HS-5 (cell line): ENCODE results near the gene WASHC1.
"Not testable (repeated sequence)": the region's sequence is repeated elsewhere in the genome, so short reads cannot be mapped to it uniquely, and the experiment has no call there.

Experiments used
- DNase-seq: peaks from one replicate; pipeline ENCODE4 v3.0.0-alpha.2; 2012; ENCODE audit warnings: low read depth

Gene WASHC1

GRCh38 chr9:29356-29755 lies at the start of gene WASHC1:
WASHC1 (minus strand) TSS chr9:29456; CDS start chr9:24999, 4,457 bp downstream.
- not testable (repeated sequence) for DNase-seq

GRCh38 chr9:78333-78732 lies 49.1 kb upstream of the WASHC1 start:
- not testable (repeated sequence) for DNase-seq

- not testable (repeated sequence) for DNase-seq
These were observed 47.1 kb upstream of the WASHC1 start for GRCh38 chr9:76389-76788.

GRCh38 chr9:73900-74525 lies 44.8 kb upstream of the WASHC1 start:
- DNase-seq, result not testable (repeated sequence)

GRCh38 chr9:73076-73899 lies 44.0 kb upstream of the WASHC1 start:
- not testable (repeated sequence) for DNase-seq

- not testable (repeated sequence) for DNase-seq
These were observed 33.9 kb upstream of the WASHC1 start for GRCh38 chr9:63031-63629.

GRCh38 chr9:52678-53077 lies 23.4 kb upstream of the WASHC1 start:
- DNase-seq, result peak; percentile 14

- not testable (repeated sequence) for DNase-seq
These were observed 19.1 kb upstream of the WASHC1 start for GRCh38 chr9:48190-48842.

- DNase-seq, result not testable (repeated sequence)
These were observed 17.5 kb upstream of the WASHC1 start for GRCh38 chr9:46639-47271.

- not testable (repeated sequence) for DNase-seq
These were observed 16.9 kb upstream of the WASHC1 start for GRCh38 chr9:46164-46563.

GRCh38 chr9:45180-45878 lies 16.1 kb upstream of the WASHC1 start:
- DNase-seq, result not testable (repeated sequence)

GRCh38 chr9:44416-44815 lies 15.2 kb upstream of the WASHC1 start:
- DNase-seq, result peak; percentile 15

GRCh38 chr9:43636-44035 lies 14.4 kb upstream of the WASHC1 start:
- not testable (repeated sequence) for DNase-seq

GRCh38 chr9:43116-43515 lies 13.9 kb upstream of the WASHC1 start:
- not testable (repeated sequence) for DNase-seq

- DNase-seq, result not testable (repeated sequence)
These were observed 12.6 kb upstream of the WASHC1 start for GRCh38 chr9:41819-42218.

- not testable (repeated sequence) for DNase-seq
These were observed 12.0 kb upstream of the WASHC1 start for GRCh38 chr9:41261-41676.

- DNase-seq, result not testable (repeated sequence)
These were observed 3.1 kb upstream of the WASHC1 start for GRCh38 chr9:32308-32707.

GRCh38 chr9:28775-29174 lies 481 bp downstream of the WASHC1 start:
- not testable (repeated sequence) for DNase-seq

- DNase-seq, result not testable (repeated sequence)
These were observed 7.6 kb downstream of the WASHC1 start for GRCh38 chr9:21621-22020.

- not testable (repeated sequence) for DNase-seq
These were observed 12.4 kb downstream of the WASHC1 start for GRCh38 chr9:16875-17274.
